Neural cell (in vitro differentiated cells): Measurements from ENCODE around the gene POLE4. TPM values are rescaled to one million over a fixed set of nuclear protein-coding genes. Genes with fewer than 3 reads are reported as not detected.

Experiments
- H2AFZ ChIP-seq: fragments of 200-600, 300-800 bp; sonication (generic), shearing (Covaris generic); 2 replicates; pipeline ENCODE4 v1.6.0; 2014; ENCODE audit warnings: low read depth, mild to moderate bottlenecking, antibody characterized with exemption, low read length, moderate library complexity
- H3F3A ChIP-seq: fragments of 200-600 bp; shearing (Covaris generic); 2 replicates; pipeline ENCODE4 v1.6.1; 2016; ENCODE audit warnings: mild to moderate bottlenecking, moderate library complexity, mixed read lengths, antibody characterized with exemption, low read length; ENCODE audit not compliant: insufficient read depth, poor library complexity, severe bottlenecking
- H3K27ac ChIP-seq: fragments of 200-600, 300-800 bp; sonication (generic), shearing (Covaris generic); 2 replicates; pipeline ENCODE4 v1.5.1; 2014; ENCODE audit warnings: mild to moderate bottlenecking, low read length, moderate library complexity
- H3K27me3 ChIP-seq: fragments of 300-800, 200-600 bp; sonication (generic), shearing (Covaris generic); 2 replicates; pipeline ENCODE4 v1.6.0; 2014; ENCODE audit warnings: mild to moderate bottlenecking, low read depth, low read length, moderate library complexity; ENCODE audit not compliant: insufficient read depth
- H3K36me3 ChIP-seq: fragments of 300-800, 200-600 bp; sonication (generic), shearing (Covaris generic); 2 replicates; pipeline ENCODE4 v1.5.1; 2014; ENCODE audit warnings: mild to moderate bottlenecking, antibody characterized with exemption, low read length, moderate library complexity; ENCODE audit not compliant: insufficient read depth
- H3K4me2 ChIP-seq: fragments of 300-800, 200-600 bp; sonication (generic), shearing (Covaris generic); 2 replicates; pipeline ENCODE4 v1.6.0; 2014; ENCODE audit warnings: mild to moderate bottlenecking, low read length
- H3K4me3 ChIP-seq: fragments of 300-800, 200-600 bp; sonication (generic), shearing (Covaris generic); 2 replicates; pipeline ENCODE4 v1.5.1; 2014; ENCODE audit warnings: mild to moderate bottlenecking, low read length, moderate library complexity
- H3K79me2 ChIP-seq: fragments of 200-600 bp; shearing (Covaris generic); replicated peaks from 2 replicates; pipeline ENCODE4 v1.6.0; 2014; ENCODE audit warnings: mild to moderate bottlenecking, low read length, moderate library complexity; ENCODE audit not compliant: insufficient read depth
- H3K9ac ChIP-seq: fragments of 300-800, 200-600 bp; sonication (generic), shearing (Covaris generic); 2 replicates; pipeline ENCODE4 v1.6.1; 2016; ENCODE audit warnings: mild to moderate bottlenecking, low read length, mixed read lengths
- H3K9me2 ChIP-seq: fragments of 200-600 bp; shearing (Covaris generic); 2 replicates; pipeline ENCODE4 v1.6.1; 2016; ENCODE audit warnings: mild to moderate bottlenecking, low read length, mixed read lengths; ENCODE audit not compliant: insufficient read depth
- H3K9me3 ChIP-seq: fragments of 200-600, 300-800 bp; sonication (generic), shearing (Covaris generic); 2 replicates; pipeline ENCODE4 v1.6.1; 2016; ENCODE audit warnings: mild to moderate bottlenecking, mixed run types, low read length, moderate library complexity, mixed read lengths
- H4K20me1 ChIP-seq: fragments of 200-600 bp; shearing (Covaris generic); 2 replicates; pipeline ENCODE4 v1.6.1; 2016; ENCODE audit warnings: mild to moderate bottlenecking, mixed run types; ENCODE audit not compliant: insufficient read depth
- EP300 ChIP-seq: fragments of 450-650 bp; conservative IDR thresholded peaks from 2 replicates; pipeline ENCODE4 v1.6.1; 2014; ENCODE audit warnings: antibody characterized with exemption, mild to moderate bottlenecking, moderate library complexity; ENCODE audit not compliant: poor library complexity, severe bottlenecking
- EZH2 ChIP-seq: fragments of 200-600, 300-800 bp; shearing (Covaris generic), sonication (generic); IDR thresholded peaks from 2 replicates; pipeline ENCODE4 v1.6.1; 2014; ENCODE audit warnings: antibody characterized with exemption, low read length, borderline replicate concordance, mild to moderate bottlenecking; ENCODE audit not compliant: insufficient read depth, poor library complexity, severe bottlenecking
- MXI1 ChIP-seq: fragments of 450-650 bp; conservative IDR thresholded peaks from 2 replicates; pipeline ENCODE4 v1.6.1; 2014; ENCODE audit warnings: antibody characterized with exemption, mild to moderate bottlenecking; ENCODE audit not compliant: poor library complexity, severe bottlenecking
- POLR2AphosphoS5 ChIP-seq: IDR thresholded peaks from 2 replicates; pipeline ENCODE4 v1.6.1; 2012
- RAD21 ChIP-seq: fragments of 450-650 bp; conservative IDR thresholded peaks from 2 replicates; pipeline ENCODE4 v1.6.1; 2014; ENCODE audit warnings: antibody characterized with exemption, mild to moderate bottlenecking, moderate library complexity
- SMC3 ChIP-seq: fragments of 450-650 bp; conservative IDR thresholded peaks from 2 replicates; pipeline ENCODE4 v1.6.1; 2014; ENCODE audit warnings: antibody characterized with exemption, mild to moderate bottlenecking, moderate library complexity; ENCODE audit not compliant: poor library complexity
- TAF1 ChIP-seq: IDR thresholded peaks from 2 replicates; pipeline ENCODE4 v1.6.1; 2012; ENCODE audit warnings: low read depth
- polyA plus RNA-seq: library from polyadenylated mRNA; depleted of rRNA; stranded (reverse); fragments of >200 nt; gene quantifications from 2 replicates; pipeline ENCODE4 v1.2.3, GENCODE V29; 2014
- TF ChIP-seq, protein P1 (sequence below): IDR thresholded peaks from 2 replicates; pipeline ENCODE4 v1.6.1; 2012; ENCODE audit warnings: borderline replicate concordance
- TF ChIP-seq, protein P2 (sequence below): fragments of 450-650 bp; IDR thresholded peaks from 2 replicates; pipeline ENCODE4 v1.5.1; 2014; ENCODE audit warnings: antibody characterized with exemption, mild to moderate bottlenecking, moderate library complexity; ENCODE audit not compliant: poor library complexity, severe bottlenecking

POLE4 gene
- polyA plus RNA-seq, 1 donor from 2014 or later, result 35.9 TPM

DNA sequence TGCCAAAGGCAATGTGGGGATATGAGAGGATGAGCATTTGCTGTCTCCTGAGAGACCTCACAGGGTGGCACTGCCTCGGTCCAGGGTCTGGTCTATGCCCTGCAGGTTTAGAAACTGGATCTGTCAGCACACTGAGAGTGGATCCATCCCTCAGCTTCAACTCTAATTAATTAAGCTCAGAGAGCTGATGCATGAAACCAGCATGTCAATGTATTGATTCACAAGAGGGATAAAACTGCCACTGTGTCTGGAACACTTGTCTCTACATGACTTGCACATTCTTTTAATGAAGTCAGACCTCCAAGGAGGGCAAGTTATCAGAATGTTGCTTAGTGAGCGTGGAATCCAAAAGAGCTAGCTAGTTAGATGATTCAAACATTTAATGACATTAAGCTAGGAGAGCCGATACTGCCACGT lies 22.5 kb upstream of the POLE4 start:
- Histone ChIP-seq H3K9me3 (no peaks in the 10 kb centered on the region), H3K4me2 (no peak overlapping the region), H3K27ac (no peak overlapping the region), H3K4me3 (no peak overlapping the region), H3K79me2 (no peaks in the 10 kb centered on the region), H3K9ac (no peak overlapping the region), H3K36me3 (no peaks in the 10 kb centered on the region), H3K9me2 (no peaks in the 10 kb centered on the region), H3F3A (no peaks in the 10 kb centered on the region), H4K20me1 (no peaks in the 10 kb centered on the region), H2AFZ (no peak overlapping the region), H3K27me3 (no peaks in the 10 kb centered on the region)
- TF ChIP-seq, protein P1, sequence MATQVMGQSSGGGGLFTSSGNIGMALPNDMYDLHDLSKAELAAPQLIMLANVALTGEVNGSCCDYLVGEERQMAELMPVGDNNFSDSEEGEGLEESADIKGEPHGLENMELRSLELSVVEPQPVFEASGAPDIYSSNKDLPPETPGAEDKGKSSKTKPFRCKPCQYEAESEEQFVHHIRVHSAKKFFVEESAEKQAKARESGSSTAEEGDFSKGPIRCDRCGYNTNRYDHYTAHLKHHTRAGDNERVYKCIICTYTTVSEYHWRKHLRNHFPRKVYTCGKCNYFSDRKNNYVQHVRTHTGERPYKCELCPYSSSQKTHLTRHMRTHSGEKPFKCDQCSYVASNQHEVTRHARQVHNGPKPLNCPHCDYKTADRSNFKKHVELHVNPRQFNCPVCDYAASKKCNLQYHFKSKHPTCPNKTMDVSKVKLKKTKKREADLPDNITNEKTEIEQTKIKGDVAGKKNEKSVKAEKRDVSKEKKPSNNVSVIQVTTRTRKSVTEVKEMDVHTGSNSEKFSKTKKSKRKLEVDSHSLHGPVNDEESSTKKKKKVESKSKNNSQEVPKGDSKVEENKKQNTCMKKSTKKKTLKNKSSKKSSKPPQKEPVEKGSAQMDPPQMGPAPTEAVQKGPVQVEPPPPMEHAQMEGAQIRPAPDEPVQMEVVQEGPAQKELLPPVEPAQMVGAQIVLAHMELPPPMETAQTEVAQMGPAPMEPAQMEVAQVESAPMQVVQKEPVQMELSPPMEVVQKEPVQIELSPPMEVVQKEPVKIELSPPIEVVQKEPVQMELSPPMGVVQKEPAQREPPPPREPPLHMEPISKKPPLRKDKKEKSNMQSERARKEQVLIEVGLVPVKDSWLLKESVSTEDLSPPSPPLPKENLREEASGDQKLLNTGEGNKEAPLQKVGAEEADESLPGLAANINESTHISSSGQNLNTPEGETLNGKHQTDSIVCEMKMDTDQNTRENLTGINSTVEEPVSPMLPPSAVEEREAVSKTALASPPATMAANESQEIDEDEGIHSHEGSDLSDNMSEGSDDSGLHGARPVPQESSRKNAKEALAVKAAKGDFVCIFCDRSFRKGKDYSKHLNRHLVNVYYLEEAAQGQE, result no peak
- no peak for TF ChIP-seq MXI1
- no peak for TF ChIP-seq SMC3
- TF ChIP-seq EP300, result no peak
- TF ChIP-seq, protein P2, sequence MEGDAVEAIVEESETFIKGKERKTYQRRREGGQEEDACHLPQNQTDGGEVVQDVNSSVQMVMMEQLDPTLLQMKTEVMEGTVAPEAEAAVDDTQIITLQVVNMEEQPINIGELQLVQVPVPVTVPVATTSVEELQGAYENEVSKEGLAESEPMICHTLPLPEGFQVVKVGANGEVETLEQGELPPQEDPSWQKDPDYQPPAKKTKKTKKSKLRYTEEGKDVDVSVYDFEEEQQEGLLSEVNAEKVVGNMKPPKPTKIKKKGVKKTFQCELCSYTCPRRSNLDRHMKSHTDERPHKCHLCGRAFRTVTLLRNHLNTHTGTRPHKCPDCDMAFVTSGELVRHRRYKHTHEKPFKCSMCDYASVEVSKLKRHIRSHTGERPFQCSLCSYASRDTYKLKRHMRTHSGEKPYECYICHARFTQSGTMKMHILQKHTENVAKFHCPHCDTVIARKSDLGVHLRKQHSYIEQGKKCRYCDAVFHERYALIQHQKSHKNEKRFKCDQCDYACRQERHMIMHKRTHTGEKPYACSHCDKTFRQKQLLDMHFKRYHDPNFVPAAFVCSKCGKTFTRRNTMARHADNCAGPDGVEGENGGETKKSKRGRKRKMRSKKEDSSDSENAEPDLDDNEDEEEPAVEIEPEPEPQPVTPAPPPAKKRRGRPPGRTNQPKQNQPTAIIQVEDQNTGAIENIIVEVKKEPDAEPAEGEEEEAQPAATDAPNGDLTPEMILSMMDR, result no peak
- no peak for TF ChIP-seq TAF1
- no peak for TF ChIP-seq EZH2
- TF ChIP-seq POLR2AphosphoS5, result no peak
- no peak for TF ChIP-seq RAD21

DNA sequence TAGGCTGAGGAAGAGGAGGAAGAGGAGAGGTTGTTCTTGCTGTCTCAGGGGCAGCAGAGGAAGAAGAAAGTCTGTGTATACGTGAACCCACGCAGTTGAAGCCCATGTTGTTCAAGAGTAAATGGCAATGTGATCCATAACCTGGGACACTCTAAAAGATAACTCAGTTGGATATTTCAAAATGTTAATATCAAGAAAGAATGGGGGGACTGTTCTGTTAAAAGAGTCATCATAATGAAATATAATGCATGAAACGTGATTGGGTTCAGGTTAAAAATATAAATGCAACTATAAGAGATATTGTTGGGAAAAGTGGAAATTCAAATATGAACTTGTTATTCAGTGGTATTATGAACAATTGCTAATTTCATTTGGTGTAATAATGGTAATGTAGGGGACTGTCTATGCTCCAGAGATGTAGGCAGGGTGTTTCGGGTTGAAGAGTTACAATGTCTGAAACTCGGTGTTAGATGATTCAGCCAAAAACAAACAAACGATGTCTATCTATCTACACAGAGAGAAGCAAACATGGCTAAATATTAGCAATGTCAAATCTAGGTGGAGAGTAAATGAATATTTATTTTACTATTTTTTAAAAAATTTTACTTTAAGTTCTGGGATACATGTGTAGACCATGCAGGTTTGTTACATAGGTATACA lies 21.1 kb upstream of the POLE4 start:
- Histone ChIP-seq H3K9me3 (no peaks in the 10 kb centered on the region), H4K20me1 (no peaks in the 10 kb centered on the region), H3K36me3 (no peaks in the 10 kb centered on the region), H2AFZ (no peak overlapping the region), H3K4me2 (no peak overlapping the region), H3K79me2 (no peaks in the 10 kb centered on the region), H3K27ac (no peak overlapping the region), H3K27me3 (no peaks in the 10 kb centered on the region), H3K4me3 (no peak overlapping the region), H3K9me2 (no peaks in the 10 kb centered on the region), H3F3A (no peaks in the 10 kb centered on the region), H3K9ac (no peak overlapping the region)
- no peak for TF ChIP-seq SMC3
- TF ChIP-seq TAF1, result no peak
- TF ChIP-seq EZH2, result no peak
- no peak for TF ChIP-seq EP300
- no peak for TF ChIP-seq RAD21
- TF ChIP-seq, protein P1, result no peak
- no peak for TF ChIP-seq MXI1
- TF ChIP-seq, protein P2, result no peak
- TF ChIP-seq POLR2AphosphoS5, result no peak
